Hepatocyte (in vitro differentiated cells): Measurements from ENCODE around the gene GPR156.

Experiments used
- EZH2 ChIP-seq: fragments of 200-600 bp; sonication (generic); IDR thresholded peaks from 2 replicates; pipeline ENCODE4 v1.6.1; 2016; ENCODE audit warnings: antibody characterized with exemption, mild to moderate bottlenecking, borderline replicate concordance
- EZH2phosphoT487 ChIP-seq: fragments of 200-600 bp; sonication (generic); IDR thresholded peaks from one replicate; pipeline ENCODE4 v1.6.1; 2018; ENCODE audit warnings: antibody characterized with exemption, mild to moderate bottlenecking, low read depth, moderate library complexity; ENCODE audit not compliant: unreplicated experiment, severe bottlenecking
- TF ChIP-seq, protein P1 (sequence below): fragments of 200-600 bp; sonication (generic); IDR thresholded peaks from 2 replicates; pipeline ENCODE4 v1.5.1; 2016; ENCODE audit warnings: antibody characterized with exemption, mild to moderate bottlenecking; ENCODE audit not compliant: poor library complexity

DNA sequence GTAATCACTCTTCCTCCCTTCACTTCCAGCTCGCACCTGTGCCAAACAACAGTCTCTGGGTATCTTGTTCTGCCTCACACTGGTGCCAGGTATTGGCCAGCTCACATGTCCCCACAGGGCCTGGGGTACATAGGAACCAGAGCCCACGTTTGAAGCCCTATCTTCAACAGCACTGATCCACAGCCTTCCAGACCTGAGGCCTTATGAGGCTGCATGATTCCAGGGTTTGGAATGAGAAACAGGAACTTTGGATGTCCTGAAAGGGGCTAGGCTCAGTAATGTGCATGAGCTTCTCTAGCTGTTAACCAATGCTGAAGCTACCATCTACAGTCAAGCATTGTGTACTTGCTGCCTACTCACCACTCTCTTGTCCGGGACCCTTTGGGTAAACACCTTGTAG is 92.4 kb downstream of the GPR156 start:
- TF ChIP-seq, protein P1, sequence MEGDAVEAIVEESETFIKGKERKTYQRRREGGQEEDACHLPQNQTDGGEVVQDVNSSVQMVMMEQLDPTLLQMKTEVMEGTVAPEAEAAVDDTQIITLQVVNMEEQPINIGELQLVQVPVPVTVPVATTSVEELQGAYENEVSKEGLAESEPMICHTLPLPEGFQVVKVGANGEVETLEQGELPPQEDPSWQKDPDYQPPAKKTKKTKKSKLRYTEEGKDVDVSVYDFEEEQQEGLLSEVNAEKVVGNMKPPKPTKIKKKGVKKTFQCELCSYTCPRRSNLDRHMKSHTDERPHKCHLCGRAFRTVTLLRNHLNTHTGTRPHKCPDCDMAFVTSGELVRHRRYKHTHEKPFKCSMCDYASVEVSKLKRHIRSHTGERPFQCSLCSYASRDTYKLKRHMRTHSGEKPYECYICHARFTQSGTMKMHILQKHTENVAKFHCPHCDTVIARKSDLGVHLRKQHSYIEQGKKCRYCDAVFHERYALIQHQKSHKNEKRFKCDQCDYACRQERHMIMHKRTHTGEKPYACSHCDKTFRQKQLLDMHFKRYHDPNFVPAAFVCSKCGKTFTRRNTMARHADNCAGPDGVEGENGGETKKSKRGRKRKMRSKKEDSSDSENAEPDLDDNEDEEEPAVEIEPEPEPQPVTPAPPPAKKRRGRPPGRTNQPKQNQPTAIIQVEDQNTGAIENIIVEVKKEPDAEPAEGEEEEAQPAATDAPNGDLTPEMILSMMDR: no peak
- TF ChIP-seq EZH2 (no peak), EZH2phosphoT487 (no peak)
